Epidermal melanocyte (primary cell): ENCODE data around the gene TMEFF2.
"Not testable (repeated sequence)": the region's sequence is repeated elsewhere in the genome, so short reads cannot be mapped to it uniquely, and the experiment has no call there.

Source experiments
- DNase-seq: peaks from one replicate; pipeline ENCODE4 v3.0.0; 2011; ENCODE audit warnings: low spot score; ENCODE audit not compliant: insufficient read length

Gene TMEFF2

DNA sequence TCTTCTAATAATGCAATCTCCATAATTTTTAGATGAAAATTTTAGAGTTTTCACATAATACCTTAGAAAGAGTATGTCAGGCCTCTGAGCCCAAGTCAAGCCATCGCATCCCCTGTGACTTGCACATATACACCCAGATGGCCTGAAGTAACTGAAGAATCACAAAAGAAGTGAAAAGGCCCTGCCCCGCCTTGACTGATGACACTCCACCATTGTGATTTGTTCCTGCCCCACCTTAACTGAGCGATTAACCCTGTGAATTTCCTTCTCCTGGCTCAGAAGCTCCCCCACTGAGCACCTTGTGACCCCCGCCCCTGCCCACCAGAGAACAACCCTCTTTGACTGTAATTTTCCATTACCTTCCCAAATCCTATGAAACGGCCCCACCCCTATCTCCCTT is 64.4 kb downstream of the TMEFF2 start:
- DNase-seq = not testable (repeated sequence)

DNA sequence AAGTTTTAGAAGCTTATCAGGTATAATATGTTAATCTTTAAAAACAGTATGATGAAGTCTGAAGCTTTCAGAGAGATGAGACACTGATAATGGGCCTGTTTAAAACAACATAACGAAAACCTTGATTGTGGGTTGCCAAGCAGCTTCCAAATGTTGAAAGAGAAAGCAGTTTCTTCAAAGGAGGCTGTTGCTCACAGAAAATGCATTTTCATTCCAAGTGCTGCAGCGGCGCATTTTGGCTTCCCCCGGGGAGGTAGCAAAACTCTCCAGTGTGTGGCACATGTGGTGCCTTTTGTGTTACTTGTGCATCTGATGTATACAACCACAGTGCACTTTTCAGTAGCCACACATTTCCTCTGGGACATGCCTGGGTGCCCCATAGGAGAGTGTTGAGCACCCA is 66.1 kb downstream of the TMEFF2 start:
- no peak for DNase-seq

GRCh38 chr2:192127434-192127833 is 67.3 kb downstream of the TMEFF2 start:
- DNase-seq = no peak

DNA sequence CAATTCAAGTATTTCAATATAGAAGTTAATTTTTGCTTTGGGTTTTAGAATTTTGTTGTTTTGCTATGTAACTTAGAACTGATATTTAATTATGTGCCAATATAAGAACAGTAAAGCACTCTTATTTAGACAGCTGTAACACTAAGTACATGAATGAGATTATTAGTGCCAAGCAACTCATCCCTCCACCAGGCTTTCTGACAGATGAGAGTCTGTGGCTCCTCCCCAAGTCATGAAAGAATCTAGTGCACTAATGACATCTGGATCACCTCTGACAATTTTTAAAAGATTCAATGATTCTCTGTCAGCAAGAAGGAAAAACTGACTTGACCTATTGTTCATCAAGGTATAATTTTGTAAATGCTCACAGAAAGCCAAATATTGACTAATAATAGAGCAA is 67.8 kb downstream of the TMEFF2 start:
- DNase-seq = no peak

- DNase-seq = no peak
Measured at GRCh38 chr2:192126426-192126825, 68.3 kb downstream of the TMEFF2 start.

DNA sequence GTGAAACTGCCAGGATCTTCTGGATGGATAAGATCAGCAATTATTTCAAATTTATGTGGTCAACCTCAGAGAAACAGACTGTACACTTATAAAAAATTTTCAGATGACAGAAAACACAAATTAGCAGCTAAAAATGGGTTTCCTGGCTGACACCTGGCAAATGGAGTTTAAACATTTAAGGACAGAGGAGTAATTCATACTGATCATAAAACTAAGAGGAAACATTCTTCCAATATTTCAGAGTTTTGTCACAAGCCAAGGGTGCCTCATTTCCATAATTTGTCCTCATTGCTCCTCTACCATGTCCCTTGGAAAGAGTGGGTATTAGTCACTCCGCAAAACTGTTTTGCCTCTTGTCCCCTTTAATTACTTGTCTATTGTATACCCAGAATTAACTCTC is 70.2 kb downstream of the TMEFF2 start:
- no peak for DNase-seq

DNA sequence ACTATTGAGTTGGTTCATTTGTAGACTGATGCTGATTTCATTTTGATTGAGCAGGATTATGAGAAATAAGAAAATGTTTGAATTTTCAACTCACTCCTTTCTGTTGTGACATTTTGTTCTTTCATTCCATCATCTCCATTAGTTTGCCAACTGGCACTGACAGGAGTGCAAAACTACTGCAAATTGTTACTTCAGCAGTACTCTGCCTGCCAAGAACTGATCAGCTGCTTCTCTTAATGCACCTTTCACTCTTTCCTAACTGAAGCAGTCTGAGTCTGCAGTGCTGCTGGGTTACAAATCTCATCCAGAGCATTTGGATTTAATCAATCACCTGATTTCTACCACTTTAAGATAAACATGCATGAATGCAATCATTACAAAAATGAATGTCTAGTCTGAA is 70.9 kb downstream of the TMEFF2 start:
- no peak for DNase-seq

- DNase-seq = no peak
Measured at GRCh38 chr2:192122946-192123345, 71.8 kb downstream of the TMEFF2 start.

DNA sequence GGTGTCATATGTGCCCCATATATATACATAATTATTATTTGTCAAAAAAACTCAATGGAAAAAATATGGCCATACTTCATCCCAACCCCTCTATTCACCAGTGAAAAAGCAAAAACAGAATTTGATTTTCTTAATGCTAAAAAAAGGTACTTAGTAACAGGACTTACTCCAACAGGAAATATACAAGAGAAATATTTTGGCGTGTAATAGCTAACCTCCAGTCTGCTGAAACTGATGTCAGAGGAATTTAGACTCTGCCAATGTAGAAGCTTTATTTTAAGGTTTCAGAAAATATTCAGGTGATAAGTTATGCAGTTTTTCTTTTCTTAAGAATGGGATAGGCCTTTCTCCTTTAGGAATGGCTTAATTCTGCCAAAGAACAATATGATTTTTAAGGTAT is 72.6 kb downstream of the TMEFF2 start:
- no peak for DNase-seq

GRCh38 chr2:192119536-192119935 is 75.2 kb downstream of the TMEFF2 start:
- DNase-seq = no peak

- no peak for DNase-seq
Measured at GRCh38 chr2:192117705-192118104, 77.0 kb downstream of the TMEFF2 start.

- not testable (repeated sequence) for DNase-seq
Measured at GRCh38 chr2:192111536-192111935, 83.2 kb downstream of the TMEFF2 start.

DNA sequence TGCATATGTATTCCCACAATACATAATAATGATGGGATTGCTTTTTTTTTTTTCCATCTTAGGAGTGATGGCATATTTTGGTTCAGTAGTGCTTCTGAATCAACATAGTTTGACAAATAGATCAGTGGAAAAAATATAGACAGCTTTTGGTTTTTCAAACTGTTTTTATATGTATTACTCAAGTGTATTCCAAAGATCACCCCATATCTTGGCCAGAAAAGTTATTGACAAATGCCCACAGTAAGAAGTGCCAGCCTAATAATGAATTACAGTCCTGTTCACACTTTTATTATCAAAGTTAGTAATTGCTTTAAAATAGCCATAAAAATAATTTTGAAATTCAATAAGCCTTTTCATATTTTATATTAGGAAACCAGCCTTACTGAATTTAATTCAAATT is 95.0 kb downstream of the TMEFF2 start:
- DNase-seq = no peak

DNA sequence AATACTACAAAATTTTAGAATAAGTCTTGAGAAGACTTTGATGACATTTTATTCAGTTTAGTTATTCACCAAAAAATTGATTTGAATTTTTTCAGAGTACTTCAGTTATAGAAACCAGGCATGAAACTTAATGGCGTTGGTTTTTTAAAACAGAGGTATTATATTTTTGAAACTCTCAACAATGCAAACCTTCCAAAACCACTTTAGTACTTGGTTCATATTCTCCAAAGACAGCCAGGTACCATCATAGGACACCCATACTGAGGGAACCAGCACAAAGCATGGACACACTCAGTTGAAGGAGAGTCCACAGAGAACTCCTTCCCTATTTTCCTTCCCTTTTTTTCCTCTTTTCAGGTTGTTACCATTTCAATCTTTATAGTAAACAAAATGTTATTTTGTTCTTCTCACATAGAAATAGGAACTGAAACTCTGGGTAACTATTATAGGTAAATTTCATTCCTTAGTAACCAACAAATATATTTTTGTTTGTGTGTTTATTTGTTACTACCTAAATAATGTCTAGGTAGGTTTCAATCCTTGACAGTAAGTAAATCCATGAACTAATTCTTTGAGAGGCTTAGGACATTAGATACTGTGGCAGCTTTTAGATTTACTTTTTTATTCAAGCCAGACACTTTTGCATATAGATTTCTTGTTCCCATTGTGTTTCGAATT is 95.8 kb downstream of the TMEFF2 start:
- DNase-seq = no peak

DNA sequence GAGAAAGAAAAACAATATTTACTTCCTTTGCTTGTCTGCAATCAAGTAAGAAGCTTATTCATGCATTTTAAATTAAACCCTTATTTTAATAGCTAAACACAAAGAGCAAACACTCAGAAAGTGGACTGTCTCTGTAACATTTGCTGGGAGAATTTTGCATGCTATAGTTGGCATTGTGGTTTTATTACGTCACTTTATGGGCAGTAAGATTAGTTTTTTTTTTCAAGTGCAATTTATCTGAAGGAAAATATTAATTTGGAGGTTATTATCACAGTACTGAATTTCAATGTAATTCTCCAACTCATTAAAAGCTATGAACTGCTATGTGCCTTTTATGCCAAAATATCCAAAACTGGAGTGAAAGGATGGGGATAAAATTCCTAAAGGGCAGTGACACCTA is 103.3 kb downstream of the TMEFF2 start:
- DNase-seq = no peak

DNA sequence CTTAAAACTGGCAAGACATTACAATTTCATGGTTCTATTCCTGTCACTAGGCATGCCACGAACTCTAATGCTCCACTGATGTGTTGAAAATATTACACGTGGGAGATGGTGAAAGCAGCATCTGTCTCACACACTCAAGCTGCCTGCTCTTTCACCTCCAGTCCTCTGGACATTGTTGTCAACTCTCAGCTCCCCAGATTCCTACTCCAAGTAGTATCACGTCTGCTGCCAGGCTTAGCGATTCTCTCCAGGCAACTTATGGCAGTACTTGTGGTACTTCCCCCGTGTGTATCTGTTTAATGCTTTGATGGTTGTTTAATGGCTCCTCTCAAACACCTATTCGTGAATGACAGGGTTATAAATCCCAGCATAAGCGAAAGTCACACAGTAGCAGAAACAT is 103.8 kb downstream of the TMEFF2 start:
- peak; percentile 17 for DNase-seq

DNA sequence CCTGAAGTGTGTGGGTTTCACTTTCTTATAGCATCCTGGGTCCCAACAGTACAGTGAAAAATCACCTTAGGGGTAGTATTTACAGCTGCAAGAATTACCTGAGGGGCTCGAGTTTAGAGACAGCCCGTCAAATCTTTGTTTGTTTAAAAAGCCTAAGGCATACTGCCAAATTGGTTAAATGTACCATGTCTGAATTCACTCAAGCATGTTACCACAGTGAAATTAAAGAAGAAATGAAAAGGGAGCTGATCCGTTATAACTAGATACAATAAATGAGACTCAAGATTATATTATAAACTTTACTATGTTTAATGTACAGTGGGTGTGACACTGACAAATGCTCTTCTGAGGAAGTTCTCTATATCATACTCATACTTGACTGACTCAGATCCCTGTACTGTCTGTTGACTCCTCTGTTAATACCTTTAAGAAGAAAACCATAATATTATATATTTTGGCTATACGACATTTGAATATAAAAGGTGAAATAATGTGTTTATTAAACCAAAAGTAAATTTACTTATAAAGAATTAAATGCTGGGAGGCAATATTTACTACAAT is 107.3 kb downstream of the TMEFF2 start:
- DNase-seq = no peak

GRCh38 chr2:192082121-192082520 is 112.6 kb downstream of the TMEFF2 start:
- no peak for DNase-seq

- DNase-seq = not testable (repeated sequence)
Measured at GRCh38 chr2:192080096-192080495, 114.6 kb downstream of the TMEFF2 start.

DNA sequence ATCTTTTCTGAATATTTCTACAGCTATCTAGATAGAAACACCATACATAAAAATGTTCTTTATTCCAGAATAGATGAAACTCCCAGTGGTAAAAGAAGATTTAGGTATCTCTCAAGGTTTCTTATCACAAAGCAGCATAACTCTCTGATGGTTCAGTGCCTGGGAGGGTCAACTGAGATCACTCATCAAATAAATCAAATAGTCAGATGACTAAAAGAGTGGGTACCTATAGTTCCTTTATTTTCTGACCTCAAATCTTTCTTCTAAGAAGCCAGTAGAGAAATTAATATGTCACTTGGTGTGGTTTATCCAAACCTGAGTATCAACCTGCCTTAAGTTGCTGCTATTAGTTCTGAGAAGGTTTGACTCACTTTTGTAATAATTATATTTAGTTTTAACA is 120.9 kb downstream of the TMEFF2 start:
- no peak for DNase-seq

GRCh38 chr2:192072778-192073177 is 122.0 kb downstream of the TMEFF2 start:
- DNase-seq = no peak

- DNase-seq = no peak
Measured at GRCh38 chr2:192072261-192072660, 122.5 kb downstream of the TMEFF2 start.

DNA sequence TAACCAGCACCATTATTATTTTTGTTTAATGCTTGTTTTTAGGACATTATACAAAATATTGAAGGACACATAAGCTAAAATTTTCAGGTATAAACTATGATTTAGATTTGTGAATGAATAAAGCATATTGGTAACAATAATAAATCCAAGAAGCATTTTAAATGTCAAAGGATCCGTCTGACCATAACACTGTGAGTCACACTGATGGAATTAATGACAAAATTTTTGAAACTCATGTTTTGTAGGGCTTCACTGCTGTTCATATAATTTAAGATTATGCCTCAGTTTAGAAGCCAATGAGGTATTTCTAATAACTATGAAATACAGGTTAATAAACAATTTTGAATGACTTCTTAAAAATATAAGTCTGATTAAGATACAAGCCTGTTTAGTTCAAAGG is 124.6 kb downstream of the TMEFF2 start:
- no peak for DNase-seq

GRCh38 chr2:192069417-192069816 is 125.3 kb downstream of the TMEFF2 start:
- no peak for DNase-seq
